Left ventricle myocardium inferior (tissue), 1 donor: ENCODE measurements around the gene SETX. TPM values are rescaled to one million over a fixed set of nuclear protein-coding genes. Genes with fewer than 3 reads are reported as not detected.

Experiments used
- DNase-seq: peaks from one replicate; pipeline ENCODE4 v3.0.0-alpha.2; 2020
- H3K27ac ChIP-seq: fragments of 200-600 bp; replicated peaks from 2 replicates; pipeline ENCODE4 v1.8.0; 2021
- H3K27me3 ChIP-seq: fragments of 200-600 bp; 2 replicates; pipeline ENCODE4 v1.8.0; 2021; ENCODE audit warnings: low read depth
- H3K36me3 ChIP-seq: fragments of 200-600 bp; 2 replicates; pipeline ENCODE4 v1.8.0; 2021
- H3K4me1 ChIP-seq: fragments of 200-600 bp; 2 replicates; pipeline ENCODE4 v1.8.0; 2021
- H3K4me3 ChIP-seq: fragments of 200-600 bp; 2 replicates; pipeline ENCODE4 v1.8.0; 2021; ENCODE audit warnings: mild to moderate bottlenecking, moderate library complexity
- H3K9me3 ChIP-seq: fragments of 200-600 bp; replicated peaks from 2 replicates; pipeline ENCODE4 v1.8.0; 2021
- intact Hi-C: fragments of 100-400 bp; cut with micrococcal nuclease; formaldehyde crosslinking; loops from one replicate; pipeline ENCODE4 v1.11.0; 2022
- total RNA-seq: library from RNA; stranded (reverse); fragmentation: NEBNext Ultra II Directional; extraction: Animal tissue kit (Norgen Biotek cat#: 25700); gene quantifications from one replicate; pipeline ENCODE4 v1.2.1, GENCODE V29; 2021
- TF ChIP-seq, protein P1 (sequence below): fragments of 200-600 bp; IDR thresholded peaks from 2 replicates; pipeline ENCODE4 v1.8.0; 2021; ENCODE audit warnings: antibody characterized with exemption, mild to moderate bottlenecking, borderline replicate concordance
- donor health status: DM: no; HTN: yes; CAD: no; lungs with severe emphysema.

Gene SETX
- total RNA-seq, 1 donor from 2014 or later, result 23.3 TPM

DNA sequence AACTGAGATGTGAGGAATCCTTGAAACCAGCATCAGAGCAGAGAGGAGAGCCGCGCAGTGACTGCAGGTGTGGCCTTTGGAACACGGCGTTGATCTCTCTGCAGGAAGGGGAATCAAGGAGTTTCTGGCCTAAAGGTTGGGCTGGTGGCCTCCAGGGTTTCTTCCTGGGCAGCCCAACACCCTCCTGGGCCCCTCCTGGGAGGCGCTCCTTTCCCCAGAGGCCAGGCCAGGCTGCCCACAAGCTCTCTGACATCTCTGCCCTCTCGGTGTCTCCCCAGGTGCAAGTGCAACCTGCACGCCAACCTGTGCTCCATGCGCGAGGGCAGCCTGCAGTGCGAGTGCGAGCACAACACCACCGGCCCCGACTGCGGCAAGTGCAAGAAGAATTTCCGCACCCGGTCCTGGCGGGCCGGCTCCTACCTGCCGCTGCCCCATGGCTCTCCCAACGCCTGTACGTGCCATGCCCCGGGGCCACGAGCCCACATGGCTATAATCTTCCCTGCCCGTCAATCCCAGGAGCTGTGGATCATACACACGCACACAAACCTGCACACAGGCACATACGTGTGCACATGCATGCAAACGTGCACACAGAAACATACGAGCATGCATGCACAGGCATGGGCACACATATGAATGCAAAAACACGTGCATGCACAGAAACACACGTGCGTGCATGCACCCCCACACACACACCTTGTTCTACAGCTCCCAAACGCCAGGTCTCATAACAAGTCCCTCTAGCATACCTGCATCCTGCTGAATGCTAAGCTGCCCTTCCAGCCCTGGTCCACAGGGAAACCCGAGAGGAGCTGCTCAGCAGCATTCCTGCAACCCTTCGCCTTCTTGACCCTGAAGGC, 128.0 kb downstream of the SETX start:
- no peak for DNase-seq
- H3K27me3 ChIP-seq, result peaks cover 75% of the 10 kb centered on the region
- H3K9me3 ChIP-seq, result no peaks in the 10 kb centered on the region
- peaks cover 9% of the 10 kb centered on the region for H3K4me1 ChIP-seq
- H3K36me3 ChIP-seq, result no peaks in the 10 kb centered on the region
- no peak overlapping the region for H3K4me3 ChIP-seq
- intact Hi-C loops, result no loop called here
- H3K27ac ChIP-seq, result no peak overlapping the region
- TF ChIP-seq, protein P1, sequence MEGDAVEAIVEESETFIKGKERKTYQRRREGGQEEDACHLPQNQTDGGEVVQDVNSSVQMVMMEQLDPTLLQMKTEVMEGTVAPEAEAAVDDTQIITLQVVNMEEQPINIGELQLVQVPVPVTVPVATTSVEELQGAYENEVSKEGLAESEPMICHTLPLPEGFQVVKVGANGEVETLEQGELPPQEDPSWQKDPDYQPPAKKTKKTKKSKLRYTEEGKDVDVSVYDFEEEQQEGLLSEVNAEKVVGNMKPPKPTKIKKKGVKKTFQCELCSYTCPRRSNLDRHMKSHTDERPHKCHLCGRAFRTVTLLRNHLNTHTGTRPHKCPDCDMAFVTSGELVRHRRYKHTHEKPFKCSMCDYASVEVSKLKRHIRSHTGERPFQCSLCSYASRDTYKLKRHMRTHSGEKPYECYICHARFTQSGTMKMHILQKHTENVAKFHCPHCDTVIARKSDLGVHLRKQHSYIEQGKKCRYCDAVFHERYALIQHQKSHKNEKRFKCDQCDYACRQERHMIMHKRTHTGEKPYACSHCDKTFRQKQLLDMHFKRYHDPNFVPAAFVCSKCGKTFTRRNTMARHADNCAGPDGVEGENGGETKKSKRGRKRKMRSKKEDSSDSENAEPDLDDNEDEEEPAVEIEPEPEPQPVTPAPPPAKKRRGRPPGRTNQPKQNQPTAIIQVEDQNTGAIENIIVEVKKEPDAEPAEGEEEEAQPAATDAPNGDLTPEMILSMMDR, result no peak

DNA sequence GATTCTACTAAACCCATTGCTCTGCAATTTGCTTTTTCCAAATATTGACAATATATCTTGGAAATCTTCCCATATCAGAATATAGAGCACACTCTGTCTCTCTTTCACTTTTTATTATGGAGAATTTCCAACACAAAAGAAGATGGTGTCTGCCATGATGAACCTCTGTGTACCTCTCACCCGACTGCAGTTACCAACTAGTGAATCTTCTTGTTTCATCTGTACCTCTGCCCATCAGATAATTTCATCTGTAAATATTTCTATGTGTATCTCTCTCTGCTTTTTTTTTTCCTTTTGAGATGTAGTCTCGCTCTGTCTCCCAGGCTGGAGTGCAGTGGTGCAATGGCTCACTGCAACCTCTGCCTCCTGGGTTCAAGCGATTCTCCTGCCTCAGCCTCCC, 130.1 kb downstream of the SETX start:
- Histone ChIP-seq H3K27ac (no peak overlapping the region), H3K9me3 (no peaks in the 10 kb centered on the region), H3K4me3 (no peak overlapping the region), H3K27me3 (peaks cover 63% of the 10 kb centered on the region), H3K36me3 (no peaks in the 10 kb centered on the region), H3K4me1 (no peaks in the 10 kb centered on the region)
- TF ChIP-seq, protein P1, result no peak
- DNase-seq, result no peak
- intact Hi-C loops, result no loop called here

DNA sequence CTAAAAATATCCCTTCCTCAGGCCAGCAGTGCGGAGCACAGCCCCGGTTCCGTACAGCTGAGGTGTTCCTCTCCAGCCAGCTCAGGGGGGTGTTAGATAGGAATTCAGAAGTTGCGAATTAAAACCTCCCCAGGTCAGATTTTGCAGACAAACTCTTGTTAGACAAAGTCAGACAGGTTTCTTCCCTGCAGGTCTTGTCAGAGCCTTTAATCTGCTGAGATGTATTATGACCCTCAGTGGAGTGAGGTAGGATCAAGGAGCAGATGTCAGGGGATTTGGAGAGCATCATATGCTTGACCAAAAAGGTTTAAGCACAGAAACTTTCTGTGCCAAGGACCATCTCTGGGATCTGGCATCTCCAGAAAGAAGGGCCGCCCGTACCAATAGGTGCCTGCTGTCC, 132.8 kb downstream of the SETX start:
- no peaks in the 10 kb centered on the region for H3K4me1 ChIP-seq
- no peak overlapping the region for H3K4me3 ChIP-seq
- intact Hi-C loops, result no loop called here
- TF ChIP-seq, protein P1, result no peak
- H3K27me3 ChIP-seq, result peaks cover 37% of the 10 kb centered on the region
- no peaks in the 10 kb centered on the region for H3K36me3 ChIP-seq
- no peak for DNase-seq
- no peak overlapping the region for H3K27ac ChIP-seq
- no peaks in the 10 kb centered on the region for H3K9me3 ChIP-seq

DNA sequence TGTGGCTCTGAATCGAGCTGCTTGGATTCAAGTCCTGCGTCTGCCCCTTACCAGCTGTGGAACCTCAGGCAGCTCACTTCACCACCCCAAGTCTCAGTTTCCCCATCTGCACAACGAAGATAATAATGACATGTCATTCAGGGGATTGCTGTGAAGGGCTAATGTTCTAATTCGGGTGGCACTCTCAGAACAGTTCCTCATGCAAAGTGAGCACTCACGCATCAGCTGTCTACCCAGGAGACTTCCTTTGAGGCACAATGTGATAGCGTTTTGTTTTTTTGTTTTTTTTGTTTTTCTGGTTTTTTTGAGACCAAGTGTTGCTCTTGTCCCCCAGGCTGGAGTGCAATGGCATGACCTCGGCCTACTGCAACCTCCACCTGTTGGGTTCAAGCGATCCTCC, 136.6 kb downstream of the SETX start:
- H3K4me1 ChIP-seq, result peaks cover 14% of the 10 kb centered on the region
- intact Hi-C loops, result no loop called here
- TF ChIP-seq, protein P1, result no peak
- H3K27ac ChIP-seq, result no peak overlapping the region
- no peak overlapping the region for H3K4me3 ChIP-seq
- DNase-seq, result no peak
- H3K9me3 ChIP-seq, result no peaks in the 10 kb centered on the region
- H3K36me3 ChIP-seq, result no peaks in the 10 kb centered on the region
- peaks cover 22% of the 10 kb centered on the region for H3K27me3 ChIP-seq

DNA sequence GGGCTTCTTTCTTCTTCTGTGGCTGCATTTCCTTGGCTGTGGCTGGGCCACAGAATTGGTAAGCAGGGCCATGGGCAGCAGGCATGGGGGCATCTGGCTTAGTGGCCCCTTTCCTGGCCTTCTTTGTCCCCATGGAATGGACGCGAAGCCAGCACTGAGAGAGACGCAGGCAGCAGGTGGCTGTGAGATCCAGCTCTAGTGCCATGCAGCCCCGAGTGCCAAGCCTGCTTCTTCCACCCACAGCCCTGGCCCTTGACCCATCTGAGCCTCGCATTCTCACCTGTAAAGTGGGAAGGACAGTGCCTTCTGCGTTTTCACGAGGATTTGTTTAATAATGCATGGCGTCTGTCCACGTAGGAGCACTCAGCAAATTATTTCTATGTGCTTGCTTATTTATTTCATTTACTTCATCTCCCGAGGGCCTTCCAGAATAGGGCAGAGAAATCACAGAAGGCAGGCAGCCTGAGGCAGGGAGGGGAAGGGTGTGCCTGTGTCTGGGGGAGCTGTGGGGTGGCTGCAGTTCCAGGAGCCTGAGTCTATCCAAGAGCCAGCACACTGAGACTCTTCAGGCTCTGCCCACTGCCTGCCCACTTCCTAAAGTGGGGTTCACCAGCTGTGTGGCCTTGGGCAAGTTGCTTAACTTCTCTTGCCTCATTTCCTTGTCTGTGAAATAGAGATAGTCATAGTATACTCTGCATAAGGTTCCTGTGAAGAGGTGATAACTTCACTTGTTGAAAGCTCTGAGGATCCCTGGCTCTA, 137.7 kb downstream of the SETX start:
- H3K27ac ChIP-seq, result no peak overlapping the region
- DNase-seq, result no peak
- TF ChIP-seq, protein P1, result no peak
- H3K4me3 ChIP-seq, result no peak overlapping the region
- no peaks in the 10 kb centered on the region for H3K9me3 ChIP-seq
- H3K27me3 ChIP-seq, result peaks cover 10% of the 10 kb centered on the region
- intact Hi-C loops, result no loop called here
- peaks cover 14% of the 10 kb centered on the region for H3K4me1 ChIP-seq
- no peaks in the 10 kb centered on the region for H3K36me3 ChIP-seq
